GM12878 (cell line): ENCODE data around the gene PCID2. TPM values are rescaled to one million over a fixed set of nuclear protein-coding genes. Genes with fewer than 3 reads are reported as not detected.

Experiments used
- ATAC-seq: fragments of 200-7000 bp; cut with Tn5 transposase; 3 replicates; pipeline ENCODE4 v1.9.1; 2020; ENCODE audit warnings: mild to moderate bottlenecking, moderate library complexity
- BruUV-seq: library from RNA; stranded (reverse); fragments of 400-500 nt; replicated peaks from 2 replicates; lab custom pipeline; 2021; lab: Mats Ljungman, UMichigan
- CTCF ChIA-PET: fragments of 300-600 bp; sonication (Branson Sonifier 250); formaldehyde crosslinking; extraction: SDS; loops from one replicate; lab custom pipeline; 2021; ENCODE audit warnings: inconsistent platforms; lab: Yijun Ruan, JAX
- POLR2A ChIA-PET: fragments of 350-600 bp; formaldehyde crosslinking; extraction: SDS; loops from one replicate; lab custom pipeline; 2021; ENCODE audit warnings: inconsistent platforms; lab: Charles Lee
- RAD21 ChIA-PET: fragments of 300-600 bp; sonication (Branson Sonifier 250); formaldehyde crosslinking; loops from one replicate; lab custom pipeline; 2023; ENCODE audit warnings: antibody characterized with exemption; ENCODE audit not compliant: unreplicated experiment; lab: Charles Lee
- SMC1A ChIA-PET: fragments of 300-600 bp; sonication (Branson Sonifier 250); formaldehyde crosslinking; loops from one replicate; lab custom pipeline; 2023; ENCODE audit not compliant: unreplicated experiment, uncharacterized antibody; lab: Charles Lee
- DNase-seq: peaks from one replicate; pipeline ENCODE4 v3.0.0-alpha.2; 2011; ENCODE audit warnings: low read depth, low spot score
- FAIRE-seq: peaks from 3 replicates; lab custom pipeline; 2011; peaks lifted over from hg19 to GRCh38; lab: Jason Lieb, UNC
- H2AFZ ChIP-seq: 2 replicates; pipeline ENCODE4 v1.6.0; 2011; ENCODE audit warnings: low read depth, low read length, control low read depth; ENCODE audit not compliant: control insufficient read depth
- H3K27ac ChIP-seq: 2 replicates; pipeline ENCODE4 v1.5.1; 2011; ENCODE audit warnings: control low read depth; ENCODE audit not compliant: control insufficient read depth, insufficient read depth
- H3K27me3 ChIP-seq, 2 experiments: replicated peaks in 1 of 2; 2 replicates each; pipeline versions ENCODE4 v1.6.0 to v1.6.1; 2011; ENCODE audit warnings: low read length in 1 of 2; ENCODE audit not compliant: control insufficient read depth in 2 of 2, insufficient read depth in 2 of 2
- H3K36me3 ChIP-seq, 2 experiments: 2 replicates each; pipeline ENCODE4 v1.5.1; 2011; ENCODE audit warnings: low read length in 1 of 2; ENCODE audit not compliant: control insufficient read depth in 2 of 2, insufficient read depth in 2 of 2
- H3K4me1 ChIP-seq: 2 replicates; pipeline ENCODE4 v1.6.1; 2011; ENCODE audit warnings: mild to moderate bottlenecking, low read length, moderate library complexity, mixed read lengths; ENCODE audit not compliant: control insufficient read depth, insufficient read depth
- H3K4me2 ChIP-seq: 2 replicates; pipeline ENCODE4 v1.6.0; 2011; ENCODE audit warnings: control low read depth; ENCODE audit not compliant: control insufficient read depth, insufficient read depth
- H3K4me3 ChIP-seq: fragments of 200-600 bp; sonication (generic); 2 replicates; pipeline ENCODE4 v1.5.1; 2016
- H3K79me2 ChIP-seq: 2 replicates; pipeline ENCODE4 v1.6.0; 2011; ENCODE audit warnings: low read length; ENCODE audit not compliant: control insufficient read depth, insufficient read depth
- H3K9ac ChIP-seq: 2 replicates; pipeline ENCODE4 v1.8.0; 2011; ENCODE audit warnings: low read length, control low read depth, mixed read lengths; ENCODE audit not compliant: control insufficient read depth, insufficient read depth
- H3K9me3 ChIP-seq: replicated peaks from 3 replicates; pipeline ENCODE4 v1.5.1; 2011; ENCODE audit warnings: mild to moderate bottlenecking, low read length; ENCODE audit not compliant: control insufficient read depth, insufficient read depth
- H4K20me1 ChIP-seq: 2 replicates; pipeline ENCODE4 v1.6.0; 2011; ENCODE audit not compliant: control insufficient read depth, insufficient read depth
- CUX1 ChIP-seq: IDR thresholded peaks from 2 replicates; pipeline ENCODE4 v1.6.1; 2012; ENCODE audit warnings: improper control_type of control experiment, low read depth, low read length; ENCODE audit not compliant: insufficient replicate concordance
- KAT2A ChIP-seq: conservative IDR thresholded peaks from 2 replicates; pipeline ENCODE4 v1.6.1; 2011; ENCODE audit warnings: low read depth, low read length; ENCODE audit not compliant: control insufficient read depth
- ZBED1 ChIP-seq: IDR thresholded peaks from 2 replicates; pipeline ENCODE4 v1.6.1; 2016; ENCODE audit warnings: borderline replicate concordance
- ZZZ3 ChIP-seq: IDR thresholded peaks from 2 replicates; pipeline ENCODE4 v1.6.1; 2011; ENCODE audit warnings: low read depth; ENCODE audit not compliant: control insufficient read depth, insufficient read length
- WGBS: methylation state at CpG from one replicate; pipeline ENCODE4 v1.1.6; 2016; ENCODE audit warnings: low lambda C conversion rate; ENCODE audit not compliant: insufficient replicate concordance, insufficient coverage; ENCODE audit errors: missing lambda C conversion rate; 5-methylcytosine and 5-hydroxymethylcytosine counted together
- in situ Hi-C: fragments of 300-500 bp; cut with MboI; formaldehyde crosslinking; loops from 9 replicates; pipeline ENCODE4 v1.14.3; 2018; ENCODE audit warnings: mixed read lengths
- intact Hi-C: fragments of 100-400 bp; cut with micrococcal nuclease; formaldehyde crosslinking; loops from one replicate; pipeline ENCODE4 v1.14.2; 2022; ENCODE audit not compliant: unreplicated experiment
- polyA plus RNA-seq, 11 experiments: library from polyadenylated mRNA; depleted of rRNA in 4 of 11; unstranded in 6 of 11; stranded (reverse) in 5 of 11; fragments of >200 nt; fragmentation: Nextera tagmentation in 4 of 11; fragmentation: Illumina TruSeq in 1 of 11; extraction: Ambion mirVana in 4 of 11; extraction: Trizol in 1 of 11; gene quantifications; 1 replicate in 1 of 11; 2 replicates in 10 of 11; pipeline versions ENCODE4 v1.2.1 to v1.2.3, GENCODE V29; 2011 to 2016; ENCODE audit warnings: inconsistent platforms in 2 of 11, missing spikeins in 2 of 11, low read depth in 1 of 11
- total RNA-seq, 4 experiments: library from RNA; depleted of rRNA in 3 of 4; stranded (reverse); fragments of >200 nt in 3 of 4; fragmentation: Illumina TruSeq in 1 of 4; extraction: Trizol in 1 of 4; gene quantifications; 2 replicates each; pipeline versions ENCODE4 v1.2.1 to v1.2.3, GENCODE V29; 2013 to 2021

Gene PCID2
- total and polyA plus RNA-seq, 10 of the 15 experiments (the other 5 are each of a cell fraction or from before 2014, with no cell fraction given), result 37.0 to 98.1 (median 58.3) TPM

GRCh38 chr13:113164492-113164891 lies 44.0 kb downstream of the PCID2 start:
- no peak for FAIRE-seq
- no peak overlapping the region for H3K4me3 ChIP-seq
- no peak overlapping the region for H2AFZ ChIP-seq
- ChIA-PET RAD21 (no interaction called here), CTCF (no interaction called here), SMC1A (no interaction called here), POLR2A (no interaction called here)
- TF ChIP-seq ZZZ3, result no peak
- TF ChIP-seq CUX1, result no peak
- no peak for TF ChIP-seq ZBED1
- TF ChIP-seq KAT2A, result no peak
- in situ Hi-C loops (no loop called here), intact Hi-C loops (no loop called here)
- DNase-seq, result no peak
- H3K9ac ChIP-seq, result no peak overlapping the region
- H3K4me2 ChIP-seq, result no peak overlapping the region
- no peaks in the 10 kb centered on the region for H3K4me1 ChIP-seq
- H3K27ac ChIP-seq, result no peak overlapping the region
- H3K36me3 ChIP-seq, result peaks cover 0 to under 1% of the 10 kb centered on the region in 2 experiments; a peak in 1 of 4 replicates
- no peaks in the 10 kb centered on the region for H3K9me3 ChIP-seq
- no peaks in the 10 kb centered on the region for H3K79me2 ChIP-seq
- H3K27me3 ChIP-seq, result no peaks in the 10 kb centered on the region
- BruUV-seq, result no TSS peak
- ATAC-seq, result no peak
- WGBS, result 97% methylated on average over 12 of the region's 12 CpGs
- no peaks in the 10 kb centered on the region for H4K20me1 ChIP-seq
